OCI-LY7 (cell line): ENCODE measurements around the gene EBNA1BP2. TPM values are rescaled to one million over a fixed set of nuclear protein-coding genes. Genes with fewer than 3 reads are reported as not detected.

Experiments
- BruUV-seq: library from RNA; stranded (reverse); fragments of 400-500 nt; replicated peaks from 2 replicates; lab custom pipeline; 2021; lab: Mats Ljungman, UMichigan
- CTCF ChIA-PET: fragments of 300-600 bp; sonication (Branson Sonifier 250); formaldehyde crosslinking; loops from one replicate; lab custom pipeline; 2022; ENCODE audit warnings: antibody characterized with exemption; ENCODE audit not compliant: unreplicated experiment; lab: Charles Lee
- POLR2A ChIA-PET: fragments of 300-600 bp; sonication (Branson Sonifier 250); formaldehyde crosslinking; loops from one replicate; lab custom pipeline; 2022; ENCODE audit warnings: antibody characterized with exemption; lab: Charles Lee
- DNase-seq: peaks from one replicate; pipeline ENCODE4 v3.0.0-alpha.2; 2015; ENCODE audit warnings: low spot score
- H2AFZ ChIP-seq: fragments of 200-600 bp; sonication (generic), shearing (Covaris generic); 2 replicates; pipeline ENCODE4 v1.6.1; 2014; ENCODE audit warnings: mild to moderate bottlenecking, antibody characterized with exemption, low read length, moderate library complexity
- H3K27ac ChIP-seq: fragments of 200-600 bp; sonication (generic); 2 replicates; pipeline ENCODE4 v1.5.1; 2014; ENCODE audit warnings: mixed run types, low read depth, mild to moderate bottlenecking, moderate library complexity, low read length, inconsistent platforms; ENCODE audit not compliant: poor library complexity, severe bottlenecking
- H3K36me3 ChIP-seq: fragments of 200-600 bp; sonication (generic); 2 replicates; pipeline ENCODE4 v1.6.1; 2014; ENCODE audit warnings: mild to moderate bottlenecking, antibody characterized with exemption, low read length, moderate library complexity, mixed read lengths; ENCODE audit not compliant: insufficient read depth
- H3K4me1 ChIP-seq: fragments of 200-600 bp; sonication (generic); 2 replicates; pipeline ENCODE4 v1.5.1; 2014; ENCODE audit warnings: mild to moderate bottlenecking, low read length; ENCODE audit not compliant: insufficient read depth, poor library complexity, severe bottlenecking
- H3K4me2 ChIP-seq: fragments of 200-600 bp; sonication (generic); 2 replicates; pipeline ENCODE4 v1.6.1; 2014; ENCODE audit warnings: mild to moderate bottlenecking, low read length
- H3K4me3 ChIP-seq: fragments of 200-600 bp; sonication (generic); 2 replicates; pipeline ENCODE4 v1.5.1; 2014; ENCODE audit warnings: mild to moderate bottlenecking, low read depth, low read length; ENCODE audit not compliant: poor library complexity, severe bottlenecking
- H3K79me2 ChIP-seq: fragments of 200-600 bp; sonication (generic); 2 replicates; pipeline ENCODE4 v1.6.1; 2016; ENCODE audit warnings: low read depth, mild to moderate bottlenecking, low read length, moderate library complexity, mixed read lengths; ENCODE audit not compliant: insufficient read depth
- H3K9me2 ChIP-seq: fragments of 200-600 bp; sonication (generic); 2 replicates; pipeline ENCODE4 v1.6.1; 2016; ENCODE audit warnings: mild to moderate bottlenecking, low read length, mixed read lengths; ENCODE audit not compliant: insufficient read depth
- H3K9me3 ChIP-seq: fragments of 200-600 bp; sonication (generic); 2 replicates; pipeline ENCODE4 v1.6.1; 2014; ENCODE audit warnings: mild to moderate bottlenecking, mixed run types, low read length, mixed read lengths
- H4K20me1 ChIP-seq: fragments of 200-600 bp; sonication (generic); 2 replicates; pipeline ENCODE4 v1.6.1; 2014; ENCODE audit warnings: mild to moderate bottlenecking, antibody characterized with exemption, low read length, moderate library complexity, mixed read lengths; ENCODE audit not compliant: insufficient read depth
- EZH2phosphoT487 ChIP-seq: fragments of 200-600 bp; sonication (generic); IDR thresholded peaks from 2 replicates; pipeline ENCODE4 v1.6.1; 2018; ENCODE audit warnings: low read depth, borderline replicate concordance, mild to moderate bottlenecking, mixed run types, antibody characterized with exemption, low read length, moderate library complexity, mixed read lengths
- intact Hi-C: fragments of 100-400 bp; cut with micrococcal nuclease; formaldehyde crosslinking; loops from one replicate; pipeline ENCODE4 v1.10.0; 2022; ENCODE audit not compliant: unreplicated experiment
- total RNA-seq, 2 experiments: library from RNA; depleted of rRNA in 1 of 2; stranded (reverse); fragments of >200 nt in 1 of 2; shearing (Covaris generic) in 1 of 2; gene quantifications; 2 replicates each; pipeline ENCODE4 v1.2.3, GENCODE V29; 2014 to 2022
- TF ChIP-seq, protein P1 (sequence below): fragments of 200-600 bp; sonication (generic); conservative IDR thresholded peaks from 2 replicates; pipeline ENCODE4 v1.5.1; 2014; ENCODE audit warnings: mild to moderate bottlenecking, antibody characterized with exemption, low read length, moderate library complexity, mixed read lengths

EBNA1BP2 gene
- total RNA-seq, 2 experiments from 2014 or later = 63.0 to 65.4 TPM

GRCh38 chr1:43206600-43207228, 34.6 kb upstream of the EBNA1BP2 start:
- Histone ChIP-seq H3K27ac (no peak overlapping the region), H3K4me3 (no peak overlapping the region), H3K79me2 (no peaks in the 10 kb centered on the region), H3K4me2 (no peak overlapping the region), H3K9me3 (no peaks in the 10 kb centered on the region), H3K9me2 (no peaks in the 10 kb centered on the region), H3K36me3 (no peaks in the 10 kb centered on the region), H2AFZ (no peak overlapping the region), H3K4me1 (no peaks in the 10 kb centered on the region), H4K20me1 (no peaks in the 10 kb centered on the region)
- intact Hi-C loops = no loop called here
- ChIA-PET CTCF (no interaction called here), POLR2A (no interaction called here)
- DNase-seq = no peak
- TF ChIP-seq, protein P1, sequence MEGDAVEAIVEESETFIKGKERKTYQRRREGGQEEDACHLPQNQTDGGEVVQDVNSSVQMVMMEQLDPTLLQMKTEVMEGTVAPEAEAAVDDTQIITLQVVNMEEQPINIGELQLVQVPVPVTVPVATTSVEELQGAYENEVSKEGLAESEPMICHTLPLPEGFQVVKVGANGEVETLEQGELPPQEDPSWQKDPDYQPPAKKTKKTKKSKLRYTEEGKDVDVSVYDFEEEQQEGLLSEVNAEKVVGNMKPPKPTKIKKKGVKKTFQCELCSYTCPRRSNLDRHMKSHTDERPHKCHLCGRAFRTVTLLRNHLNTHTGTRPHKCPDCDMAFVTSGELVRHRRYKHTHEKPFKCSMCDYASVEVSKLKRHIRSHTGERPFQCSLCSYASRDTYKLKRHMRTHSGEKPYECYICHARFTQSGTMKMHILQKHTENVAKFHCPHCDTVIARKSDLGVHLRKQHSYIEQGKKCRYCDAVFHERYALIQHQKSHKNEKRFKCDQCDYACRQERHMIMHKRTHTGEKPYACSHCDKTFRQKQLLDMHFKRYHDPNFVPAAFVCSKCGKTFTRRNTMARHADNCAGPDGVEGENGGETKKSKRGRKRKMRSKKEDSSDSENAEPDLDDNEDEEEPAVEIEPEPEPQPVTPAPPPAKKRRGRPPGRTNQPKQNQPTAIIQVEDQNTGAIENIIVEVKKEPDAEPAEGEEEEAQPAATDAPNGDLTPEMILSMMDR = no peak
- no peak for TF ChIP-seq EZH2phosphoT487
- no TSS peak for BruUV-seq

DNA sequence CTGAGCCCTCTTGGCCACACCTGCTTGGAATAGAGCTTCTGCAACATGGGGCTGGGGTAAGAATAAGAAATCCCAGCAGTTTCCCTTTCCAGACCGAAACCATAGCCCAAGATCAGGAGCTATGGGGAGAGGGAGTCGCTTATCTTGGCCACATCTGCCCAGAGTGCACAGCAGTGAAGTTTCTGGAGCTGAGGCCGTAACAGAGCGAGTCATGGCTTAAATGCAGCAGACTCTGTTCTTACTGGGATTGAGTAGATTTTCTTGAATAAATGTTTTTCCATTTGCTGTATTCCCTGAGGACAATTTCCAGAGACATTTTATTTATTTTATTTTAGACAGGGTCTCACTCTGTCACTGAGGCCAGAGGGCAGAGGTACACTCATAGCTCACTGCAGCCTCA, 33.6 kb upstream of the EBNA1BP2 start:
- Histone ChIP-seq H3K4me1 (no peaks in the 10 kb centered on the region), H3K9me2 (no peaks in the 10 kb centered on the region), H4K20me1 (no peaks in the 10 kb centered on the region), H3K4me2 (no peak overlapping the region), H2AFZ (no peak overlapping the region), H3K36me3 (no peaks in the 10 kb centered on the region), H3K27ac (no peak overlapping the region), H3K9me3 (no peaks in the 10 kb centered on the region), H3K4me3 (no peak overlapping the region), H3K79me2 (no peaks in the 10 kb centered on the region)
- TF ChIP-seq, protein P1 = no peak
- TF ChIP-seq EZH2phosphoT487 = no peak
- no peak for DNase-seq
- POLR2A ChIA-PET = interaction anchor here (0.5 to 1.4 kb wide), 4 partner anchors 8 to 1234 kb away, joined by 3 read pairs; no protein-coding TSS in a partner anchor
- CTCF ChIA-PET = no interaction called here
- intact Hi-C loops = no loop called here
- BruUV-seq = no TSS peak

DNA sequence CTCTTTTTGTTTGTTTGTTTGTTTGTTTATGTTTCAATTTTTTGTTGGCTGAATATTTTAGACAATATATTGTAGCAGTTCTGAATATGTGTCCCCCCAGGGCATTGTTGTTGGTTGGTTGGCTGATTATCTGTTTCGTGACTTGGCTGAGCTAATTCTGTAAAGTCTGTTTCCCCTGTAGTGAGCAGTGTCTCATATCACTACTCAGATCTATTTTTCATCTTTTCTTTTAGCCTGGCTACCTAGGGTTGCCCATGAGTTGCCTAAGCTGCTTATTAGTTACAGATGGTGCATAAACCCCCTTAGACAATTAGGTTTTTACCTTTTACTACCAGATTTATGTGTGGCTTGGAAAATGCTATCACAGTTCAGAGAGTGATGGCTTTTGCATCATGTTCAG, 32.3 kb upstream of the EBNA1BP2 start:
- no peak for TF ChIP-seq EZH2phosphoT487
- TF ChIP-seq, protein P1 = no peak
- CTCF ChIA-PET = no interaction called here
- POLR2A ChIA-PET = interaction anchor here (0.6 to 0.7 kb wide), 2 partner anchors 249 to 866 kb away, joined by 3 read pairs; no protein-coding TSS in a partner anchor

More for the DNA sequence above, 32.3 kb upstream of the EBNA1BP2 start:
- no peaks in the 10 kb centered on the region for H3K4me1 ChIP-seq
- no peaks in the 10 kb centered on the region for H3K9me2 ChIP-seq
- H3K4me3 ChIP-seq = no peak overlapping the region
- H3K79me2 ChIP-seq = no peaks in the 10 kb centered on the region
- no peaks in the 10 kb centered on the region for H3K36me3 ChIP-seq
- DNase-seq = no peak
- no peak overlapping the region for H3K4me2 ChIP-seq
- H2AFZ ChIP-seq = no peak overlapping the region
- no peak overlapping the region for H3K27ac ChIP-seq
- BruUV-seq = no TSS peak
- H3K9me3 ChIP-seq = no peaks in the 10 kb centered on the region
- H4K20me1 ChIP-seq = no peaks in the 10 kb centered on the region
- intact Hi-C loops = no loop called here
